Smooth muscle cell of trachea (primary cell): ENCODE results near the gene B3GAT3. TPM values are rescaled to one million over a fixed set of nuclear protein-coding genes. Genes with fewer than 3 reads are reported as not detected.

Experiments
- total RNA-seq: library from RNA; depleted of rRNA; stranded (reverse); fragments of >200 nt; gene quantifications from 2 replicates; pipeline ENCODE4 v1.2.1, GENCODE V29; 2014

The B3GAT3 gene
- total RNA-seq: 26.5 and 48.8 TPM in 2 replicates

DNA sequence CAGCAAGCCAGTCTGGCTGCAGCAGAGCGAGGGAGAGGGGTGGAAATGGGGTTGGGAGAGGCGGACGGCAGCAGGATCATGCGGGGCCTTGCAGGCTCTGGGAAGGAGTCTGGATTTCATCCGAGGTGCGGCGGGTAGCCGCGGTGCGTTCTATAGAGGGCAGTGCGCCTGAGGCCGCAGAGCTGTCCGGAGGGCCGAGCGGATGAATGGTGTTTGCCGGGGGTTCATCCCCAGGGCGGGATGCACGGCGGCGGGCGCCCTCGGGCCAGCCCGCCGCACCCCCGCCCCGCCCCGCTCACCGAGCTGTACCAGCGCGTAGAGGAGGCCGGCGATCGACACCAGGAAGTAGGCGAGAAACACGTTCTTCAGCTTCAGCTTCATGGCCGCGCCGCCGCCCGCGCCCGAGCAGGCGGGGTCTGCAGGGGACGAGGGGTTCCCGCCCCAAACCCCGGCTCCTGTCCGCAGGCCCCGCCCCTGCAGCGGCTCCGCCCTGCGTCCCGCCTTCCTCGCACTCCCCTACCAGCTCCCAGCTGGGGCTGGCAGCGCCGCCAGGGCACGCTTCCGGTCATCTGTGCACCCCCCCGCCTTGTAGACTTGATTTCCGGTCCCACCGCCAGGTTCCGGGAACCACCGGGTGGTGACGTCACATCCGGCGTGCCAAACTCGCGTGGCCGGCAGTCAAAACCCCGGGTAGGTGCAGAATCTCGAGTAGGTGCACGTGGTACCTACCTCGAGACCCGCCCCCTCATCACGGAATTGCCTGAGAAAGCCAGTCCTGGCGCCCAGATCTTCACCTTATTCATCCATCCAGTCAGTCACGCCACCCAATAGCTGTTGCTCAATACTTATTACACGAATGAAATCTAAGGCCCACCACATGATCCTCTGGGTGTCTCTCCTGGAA is at the start of gene B3GAT3:
Gene B3GAT3, minus strand, starts transcription at position 420 of the 904 bp plus-strand sequence. Its CDS starts 39 bp downstream, at position 381.

DNA sequence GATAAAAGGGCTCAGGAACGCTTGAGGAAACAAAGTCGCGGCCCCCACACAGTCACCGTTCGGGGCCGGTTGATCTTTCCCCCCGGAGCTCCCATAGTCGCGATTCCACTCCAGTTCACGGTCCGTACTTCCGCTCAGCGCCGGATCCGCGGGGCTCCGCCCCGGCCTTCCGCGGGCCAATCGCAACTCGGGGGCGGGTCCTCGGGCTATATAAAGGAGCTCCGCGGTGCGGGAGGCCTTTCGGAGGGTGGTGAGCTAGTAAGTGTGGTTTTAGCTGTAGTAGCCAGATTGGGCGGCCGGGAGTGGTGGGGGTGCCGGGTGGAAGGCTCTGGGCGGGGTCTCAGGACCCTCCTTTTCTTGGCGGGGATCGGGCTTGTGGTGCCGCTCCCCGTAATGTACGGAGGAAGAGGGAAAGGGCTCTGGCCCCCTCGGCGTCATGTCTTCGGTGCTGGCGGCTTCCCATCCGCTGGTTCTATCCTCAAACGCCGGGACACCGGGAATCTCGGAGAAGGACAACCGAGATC is 43.4 kb upstream of the B3GAT3 start, which contains the start of the genes C11orf98 and CSKMT:
Gene C11orf98, minus strand, starts transcription at position 136 of the 524 bp plus-strand sequence. Its CDS starts 41 bp downstream, at position 95.
Gene CSKMT, plus strand, starts transcription at position 238 of the 524 bp plus-strand sequence. CDS start 568 bp downstream, outside the sequence.

GRCh38 chr11:62645946-62646824 is 24.4 kb upstream of the B3GAT3 start, which contains the start of gene GANAB:
TSS of gene GANAB (minus strand) at chr11:62646613. CDS start at chr11:62646599, 14 bp downstream.

DNA sequence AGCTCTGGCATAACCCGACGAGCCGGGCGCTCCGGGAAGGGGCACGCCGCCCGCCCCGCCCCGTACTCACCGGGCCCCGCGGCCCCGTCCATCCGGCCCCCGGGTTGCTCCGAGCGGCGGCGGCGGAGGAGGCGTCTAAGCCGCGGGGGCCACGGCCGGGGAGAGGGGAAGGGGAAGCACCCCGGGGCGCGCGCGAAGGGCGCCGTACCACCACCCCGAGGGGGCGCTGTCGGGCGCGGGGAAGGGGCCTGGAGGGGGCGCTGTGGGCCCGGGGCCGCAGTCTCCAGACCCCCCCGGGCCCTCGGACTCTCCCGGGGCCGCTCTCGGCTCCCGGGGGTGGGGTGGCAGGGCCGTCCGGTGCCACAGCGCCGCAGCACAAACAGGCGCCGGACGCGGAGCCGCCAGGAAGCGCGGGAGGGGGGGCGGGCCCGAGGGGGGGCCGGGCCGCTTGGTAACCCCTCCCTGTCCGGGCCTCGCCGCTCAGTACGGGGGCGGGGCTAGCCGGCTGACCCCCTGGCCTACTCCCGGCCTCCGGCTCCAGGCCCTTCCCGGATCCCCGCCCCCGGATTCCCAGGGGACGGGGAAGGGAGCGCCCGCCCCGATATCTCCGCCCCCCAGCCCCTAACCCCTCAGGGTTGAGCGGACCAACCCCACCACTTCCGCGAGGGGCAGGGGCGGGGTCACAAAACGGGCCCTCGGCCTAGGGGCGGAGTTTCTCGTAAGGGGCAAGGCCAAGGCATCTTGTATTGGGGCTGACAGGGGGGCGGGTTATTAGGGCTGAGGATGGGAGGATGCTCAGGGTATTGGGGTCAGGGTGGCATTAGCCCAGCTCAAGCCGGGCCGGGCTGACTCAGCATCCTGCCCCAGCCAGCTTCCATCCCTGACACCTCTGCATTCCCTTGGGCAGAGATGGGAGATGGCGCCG is 9.2 kb downstream of the B3GAT3 start, which contains the start of the genes EML3 and ROM1:
Gene EML3, minus strand, starts transcription at position 410 of the 925 bp plus-strand sequence. Its CDS starts 318 bp downstream, at position 92.
Gene ROM1, plus strand, starts transcription at position 892 of the 925 bp plus-strand sequence. Its CDS starts 25 bp downstream, at position 917.

GRCh38 chr11:62601372-62602140 is 20.2 kb downstream of the B3GAT3 start, which contains the start of gene MTA2:
TSS of gene MTA2 (minus strand) at chr11:62601865. CDS start at chr11:62601450, 415 bp downstream.

GRCh38 chr11:62591448-62592145 is 30.2 kb downstream of the B3GAT3 start, which contains the start of gene TUT1:
TSS of gene TUT1 (minus strand) at chr11:62591523. CDS start at chr11:62591485, 38 bp downstream.

DNA sequence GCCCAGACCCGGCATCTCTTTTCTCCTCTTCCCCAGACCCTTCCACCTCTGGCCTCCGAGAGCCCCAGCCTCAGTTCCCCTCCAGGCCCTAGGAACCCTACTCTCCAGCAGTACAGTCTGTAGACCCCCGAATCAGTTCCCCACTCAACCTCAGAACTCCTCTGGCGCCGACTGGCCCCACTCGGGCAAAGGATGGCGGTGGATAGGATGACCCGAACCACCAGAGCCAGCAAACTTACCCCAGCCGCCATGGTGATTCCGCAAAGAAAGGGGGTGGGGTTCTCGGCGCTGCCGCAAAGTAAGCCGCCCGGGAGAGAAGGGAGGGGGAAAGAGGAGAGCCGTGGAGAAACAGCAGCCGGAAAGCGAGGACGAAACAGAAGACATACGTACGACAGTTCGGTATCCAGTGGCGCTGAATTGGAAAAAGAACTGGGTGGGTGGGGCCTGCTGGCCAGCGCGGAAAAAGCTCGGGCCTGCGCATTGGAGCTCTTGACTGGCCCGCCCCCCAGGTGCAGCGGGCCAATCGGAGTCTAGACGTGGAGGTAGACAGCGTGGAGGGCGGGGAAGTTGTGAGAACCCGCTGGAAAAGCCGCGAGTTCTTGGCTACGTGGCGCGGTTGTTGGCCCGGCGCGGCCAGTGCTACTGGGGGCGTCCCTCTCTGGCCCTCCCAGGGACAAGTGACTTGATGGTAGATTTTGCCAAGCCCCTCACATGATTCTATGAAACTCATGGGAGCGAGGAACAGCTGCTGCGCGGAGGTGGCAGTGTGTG is 48.0 kb downstream of the B3GAT3 start, which contains the start of gene EEF1G:
Gene EEF1G, minus strand, starts transcription at position 300 of the 771 bp plus-strand sequence. Its CDS starts 49 bp downstream, at position 251.

Other genes starting within 250 kb of the B3GAT3 start
- gene SCGB1A1, start 203.0 kb downstream of the B3GAT3 start, total RNA-seq: not detected in 2 replicates
- 867 and 944 TPM in 2 replicates for gene AHNAK, start 75.2 kb downstream of the B3GAT3 start, total RNA-seq
- gene EEF1G, start 48.1 kb downstream of the B3GAT3 start, total RNA-seq: 1,356 and 1,684 TPM in 2 replicates
- gene TUT1, start 30.5 kb downstream of the B3GAT3 start, total RNA-seq: 9.7 and 13.6 TPM in 2 replicates
- gene MTA2, start 20.1 kb downstream of the B3GAT3 start, total RNA-seq: 99.8 and 122 TPM in 2 replicates
- gene EML3, start 9.2 kb downstream of the B3GAT3 start, total RNA-seq: 24.0 and 33.6 TPM in 2 replicates
- 3.9 and 4.6 TPM in 2 replicates for gene ROM1, start 8.7 kb downstream of the B3GAT3 start, total RNA-seq
- gene GANAB, start 24.6 kb upstream of the B3GAT3 start, total RNA-seq: 339 and 341 TPM in 2 replicates
- 26.2 and 41.0 TPM in 2 replicates for gene INTS5, start 31.3 kb upstream of the B3GAT3 start, total RNA-seq
- 22.5 and 25.9 TPM in 2 replicates for gene C11orf98, start 43.2 kb upstream of the B3GAT3 start, total RNA-seq
- 5.2 and 7.8 TPM in 2 replicates for gene CSKMT, start 43.3 kb upstream of the B3GAT3 start, total RNA-seq
- 6.9 and 8.7 TPM in 2 replicates for gene UQCC3, start 49.7 kb upstream of the B3GAT3 start, total RNA-seq
- 4.3 and 6.1 TPM in 2 replicates for gene LBHD1, start 50.3 kb upstream of the B3GAT3 start, total RNA-seq
- 118 and 157 TPM in 2 replicates for gene UBXN1, start 57.1 kb upstream of the B3GAT3 start, total RNA-seq
- 68.9 and 89.6 TPM in 2 replicates for gene LRRN4CL, start 67.5 kb upstream of the B3GAT3 start, total RNA-seq
- gene BSCL2, start 85.4 kb upstream of the B3GAT3 start, total RNA-seq: 49.5 and 76.3 TPM in 2 replicates
- 0.17 TPM in 1 of 2 replicates, not detected in the other for gene GNG3, start 85.7 kb upstream of the B3GAT3 start, total RNA-seq
- 9.6 and 18.3 TPM in 2 replicates for gene HNRNPUL2, start 105.5 kb upstream of the B3GAT3 start, total RNA-seq
- 33.1 and 36.9 TPM in 2 replicates for gene TTC9C, start 106.5 kb upstream of the B3GAT3 start, total RNA-seq
- 14.1 and 17.4 TPM in 2 replicates for gene ZBTB3, start 132.2 kb upstream of the B3GAT3 start, total RNA-seq
- 41.0 and 73.6 TPM in 2 replicates for gene POLR2G, start 139.6 kb upstream of the B3GAT3 start, total RNA-seq
- gene TAF6L, start 149.4 kb upstream of the B3GAT3 start, total RNA-seq: 26.3 and 27.2 TPM in 2 replicates
- gene TMEM179B, start 165.4 kb upstream of the B3GAT3 start, total RNA-seq: 40.7 and 52.1 TPM in 2 replicates
- gene TMEM223, start 170.0 kb upstream of the B3GAT3 start, total RNA-seq: 14.7 and 19.0 TPM in 2 replicates
- gene NXF1, start 183.5 kb upstream of the B3GAT3 start, total RNA-seq: 23.7 and 30.3 TPM in 2 replicates
- 47.5 and 48.1 TPM in 2 replicates for gene STX5, start 210.1 kb upstream of the B3GAT3 start, total RNA-seq
- not detected in 2 replicates for gene TEX54, start 210.9 kb upstream of the B3GAT3 start, total RNA-seq
- gene WDR74, start 217.6 kb upstream of the B3GAT3 start, total RNA-seq: 26.3 and 48.0 TPM in 2 replicates